T-helper 17 cell (primary cell): ENCODE results near the gene PLCXD1. TPM values are rescaled to one million over a fixed set of nuclear protein-coding genes. Genes with fewer than 3 reads are reported as not detected.
"Not testable (repeated sequence)": the region's sequence is repeated elsewhere in the genome, so short reads cannot be mapped to it uniquely, and the experiment has no call there.

ENCODE experiments used
- ATAC-seq: fragments of 150-1000 bp; cut with Tn5 transposase; 2 replicates; pipeline ENCODE4 v1.10.0; 2021; ENCODE audit warnings: mild to moderate bottlenecking, moderate library complexity
- DNase-seq, 3 donors: peaks; one replicate each; pipeline versions ENCODE4 v3.0.0 to v3.0.0-alpha.2; 2020 to 2021
- H3K9me3 ChIP-seq: one replicate; pipeline ENCODE4 v1.7.0; 2013; ENCODE audit warnings: low read length, mild to moderate bottlenecking; ENCODE audit not compliant: control insufficient read depth, poor library complexity, severe bottlenecking
- H3K27ac Mint-ChIP-seq: one replicate; pipeline ENCODE4 v1.8.0; 2022; ENCODE audit warnings: mild to moderate bottlenecking, moderate library complexity, mixed read lengths
- H3K27me3 Mint-ChIP-seq: one replicate; pipeline ENCODE4 v1.8.0; 2022; ENCODE audit warnings: mixed read lengths
- H3K36me3 Mint-ChIP-seq: one replicate; pipeline ENCODE4 v1.8.0; 2022; ENCODE audit warnings: low read depth, mixed read lengths
- H3K4me1 Mint-ChIP-seq: one replicate; pipeline ENCODE4 v1.8.0; 2022; ENCODE audit warnings: mild to moderate bottlenecking, mixed read lengths
- H3K4me3 Mint-ChIP-seq: one replicate; pipeline ENCODE4 v1.8.0; 2022; ENCODE audit warnings: mild to moderate bottlenecking, moderate library complexity, mixed read lengths
- total RNA-seq, 4 donors: library from RNA in 2 of 4; stranded (reverse) in 2 of 4; gene quantifications; one replicate each; pipeline ENCODE4 v1.2.3 and lab custom pipeline; 2022 to 2026

The PLCXD1 gene
- total RNA-seq, 2 donors from 2014 or later: 13.0 to 17.9 TPM

DNA sequence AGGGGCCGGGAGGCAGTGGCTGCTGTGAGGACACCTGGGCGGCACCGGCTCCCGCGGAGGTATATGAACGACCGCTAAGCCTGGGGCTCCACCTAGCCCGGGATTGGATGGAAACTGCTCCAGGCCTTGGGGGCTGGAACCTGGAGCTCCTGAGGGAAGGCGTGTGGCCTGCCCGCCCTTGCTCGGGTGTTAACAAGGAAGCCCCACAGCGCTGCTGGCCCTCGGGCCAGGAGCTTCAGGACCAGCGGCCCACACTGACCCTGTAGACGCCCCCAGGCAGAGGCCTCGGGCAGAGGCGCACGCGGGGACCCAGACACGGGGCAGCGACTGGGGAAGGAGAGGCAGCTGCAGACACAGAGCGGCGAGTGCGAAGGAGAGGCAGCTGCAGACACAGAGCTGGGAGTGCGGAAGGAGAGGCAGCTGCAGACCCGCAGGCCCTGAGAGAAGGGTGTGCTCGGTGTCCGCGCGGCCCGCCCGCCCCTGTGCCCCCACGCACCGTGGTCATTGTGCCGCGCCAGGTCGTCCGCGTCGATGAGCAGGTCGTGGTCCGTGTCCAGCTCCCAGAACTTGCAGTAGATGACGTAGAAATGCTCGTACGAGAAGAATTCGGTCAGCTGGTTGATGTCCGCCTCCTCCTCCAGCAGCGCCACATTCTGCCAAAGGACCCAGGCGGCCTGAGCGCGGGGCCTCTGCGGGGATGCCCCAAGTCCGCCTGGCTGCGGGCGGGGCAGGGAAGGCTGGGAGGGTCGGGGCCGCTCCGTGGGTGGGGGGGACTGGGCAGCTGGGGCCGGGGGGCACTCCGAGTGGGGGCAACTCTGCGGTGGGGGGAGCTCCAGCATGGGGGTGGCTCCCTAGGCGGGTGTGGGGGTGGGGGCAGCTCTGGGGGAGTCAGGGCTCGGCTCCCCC lies 64.1 kb downstream of the PLCXD1 start:
- Mint-ChIP-seq H3K4me1 (peaks cover 1% of the 10 kb centered on the region), H3K27me3 (no peaks in the 10 kb centered on the region), H3K4me3 (no peak overlapping the region), H3K27ac (no peak overlapping the region), H3K36me3 (peaks cover 1% of the 10 kb centered on the region)
- DNase-seq: no peak
- H3K9me3 ChIP-seq: no peaks in the 10 kb centered on the region
- ATAC-seq: no peak

DNA sequence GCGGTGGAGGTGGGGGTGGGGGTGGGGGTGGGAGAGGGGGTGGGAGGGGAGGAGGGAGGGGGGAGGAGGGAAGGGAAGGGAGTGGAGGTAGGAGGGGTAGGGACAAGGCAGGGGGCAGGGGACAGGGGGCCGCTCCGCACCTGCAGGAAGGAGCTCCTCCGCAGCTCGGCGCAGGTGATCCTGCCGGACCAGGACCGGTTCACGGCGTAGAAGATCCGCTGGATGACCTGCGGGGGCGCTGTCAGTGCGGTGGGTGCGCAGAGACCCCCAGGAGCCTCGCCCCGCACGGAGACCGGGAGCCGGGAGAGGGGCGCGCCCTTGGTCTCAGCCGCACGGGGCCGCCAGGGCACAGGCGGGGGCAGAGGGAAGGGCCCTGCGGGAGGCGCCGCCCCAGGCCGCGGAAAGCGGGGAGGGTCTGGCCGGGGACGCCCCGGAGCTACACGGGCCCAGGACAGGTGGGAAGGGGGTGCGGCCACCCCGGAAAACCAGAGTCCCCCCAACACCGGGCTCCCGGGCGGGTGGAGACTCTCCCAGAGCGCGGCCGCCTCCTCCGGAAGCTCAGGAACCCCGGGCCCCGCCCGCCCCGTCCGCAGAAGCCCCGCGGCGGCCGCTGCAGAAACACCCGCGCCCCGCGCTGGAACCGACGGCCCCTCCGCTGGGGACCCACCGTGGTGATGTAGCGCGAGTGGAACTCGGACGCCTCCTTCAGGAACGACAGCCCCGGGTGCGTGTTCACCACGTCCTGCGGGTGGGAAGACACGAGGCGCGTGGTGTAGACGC lies 65.0 kb downstream of the PLCXD1 start:
- Mint-ChIP-seq H3K4me3 (no peak overlapping the region), H3K4me1 (peaks cover 3% of the 10 kb centered on the region), H3K36me3 (peaks cover 3% of the 10 kb centered on the region), H3K27me3 (no peaks in the 10 kb centered on the region), H3K27ac (no peak overlapping the region)
- ATAC-seq: no peak
- H3K9me3 ChIP-seq: no peaks in the 10 kb centered on the region
- peak in 1 of 3 donors; percentile 2 for DNase-seq

DNA sequence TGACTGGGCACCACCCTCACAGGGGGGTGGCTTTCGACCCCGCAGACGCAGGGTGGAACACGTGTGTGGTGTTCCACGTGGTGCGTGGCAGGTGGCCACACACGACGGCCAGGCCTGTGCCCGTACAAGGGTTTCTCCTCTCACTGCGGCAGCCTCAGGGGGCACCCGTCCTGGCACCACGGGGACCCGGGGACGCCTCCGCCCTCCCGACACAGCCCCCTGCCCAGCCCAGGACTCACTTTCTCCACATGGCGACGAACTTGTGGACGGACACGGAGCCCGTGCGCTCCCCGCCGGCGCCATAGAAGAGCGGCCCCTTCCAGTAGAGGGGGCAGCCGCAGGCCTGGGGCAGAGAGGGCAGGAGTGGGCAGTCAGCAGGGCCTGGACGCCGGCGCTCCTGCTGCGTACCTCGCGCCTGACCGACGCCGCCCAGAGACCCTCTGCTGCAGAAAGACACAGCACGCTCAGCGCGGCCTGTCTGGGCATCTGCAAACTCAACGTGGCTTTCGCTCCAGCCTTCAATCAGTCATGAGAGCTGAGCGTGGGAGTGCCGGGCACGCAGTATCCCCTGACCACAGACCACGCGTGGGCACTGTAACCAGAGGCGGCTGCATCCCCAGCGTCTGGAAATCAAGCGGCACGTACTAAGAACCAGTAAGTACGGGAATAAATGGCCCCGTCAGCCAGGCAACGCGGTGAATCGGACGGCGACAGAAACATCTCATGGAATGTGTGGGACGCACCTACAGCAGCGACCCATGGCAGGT lies 66.4 kb downstream of the PLCXD1 start:
- H3K4me1 Mint-ChIP-seq: peaks cover 3% of the 10 kb centered on the region
- H3K36me3 Mint-ChIP-seq: peaks cover 3% of the 10 kb centered on the region
- no peaks in the 10 kb centered on the region for H3K9me3 ChIP-seq
- ATAC-seq (no peak), DNase-seq (peak in 1 of 3 donors; percentile 1)
- no peak overlapping the region for H3K27ac Mint-ChIP-seq
- no peak overlapping the region for H3K4me3 Mint-ChIP-seq
- no peaks in the 10 kb centered on the region for H3K27me3 Mint-ChIP-seq

DNA sequence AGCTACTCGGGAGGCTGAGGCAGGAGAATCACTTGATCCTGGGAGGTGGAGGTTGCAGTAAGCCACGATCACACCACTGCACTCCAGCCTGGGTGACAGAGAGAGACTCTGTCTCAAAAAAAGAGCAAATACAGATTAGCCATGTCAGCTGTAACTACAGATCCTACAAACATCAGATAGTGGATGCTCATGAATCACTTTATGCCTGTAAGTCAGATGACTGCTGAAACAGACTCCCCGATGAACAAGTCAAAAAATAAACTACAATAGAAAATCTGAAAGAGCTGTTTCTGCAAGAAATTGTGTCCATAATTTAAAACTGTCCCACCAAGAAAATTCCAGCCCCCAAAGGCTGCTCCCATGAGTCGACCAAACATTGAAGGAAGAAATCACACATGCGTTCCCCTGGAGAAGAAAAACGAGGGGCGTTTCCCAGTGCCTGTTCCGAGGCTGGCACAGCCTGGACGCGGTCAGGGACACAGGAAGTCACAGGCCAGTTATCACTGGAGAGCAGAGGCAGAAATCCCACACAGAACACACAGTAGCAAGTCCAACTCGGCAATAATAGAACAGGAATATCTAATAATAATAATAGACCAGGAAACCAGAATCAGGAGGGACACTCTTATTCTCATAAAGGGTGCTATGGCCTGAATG lies 67.4 kb downstream of the PLCXD1 start:
- ATAC-seq: no peak
- no peak for DNase-seq
- Mint-ChIP-seq H3K27ac (peak overlapping the region; percentile 57), H3K27me3 (no peaks in the 10 kb centered on the region), H3K4me1 (peaks cover 3% of the 10 kb centered on the region), H3K4me3 (no peak overlapping the region), H3K36me3 (peaks cover 3% of the 10 kb centered on the region)
- no peaks in the 10 kb centered on the region for H3K9me3 ChIP-seq

DNA sequence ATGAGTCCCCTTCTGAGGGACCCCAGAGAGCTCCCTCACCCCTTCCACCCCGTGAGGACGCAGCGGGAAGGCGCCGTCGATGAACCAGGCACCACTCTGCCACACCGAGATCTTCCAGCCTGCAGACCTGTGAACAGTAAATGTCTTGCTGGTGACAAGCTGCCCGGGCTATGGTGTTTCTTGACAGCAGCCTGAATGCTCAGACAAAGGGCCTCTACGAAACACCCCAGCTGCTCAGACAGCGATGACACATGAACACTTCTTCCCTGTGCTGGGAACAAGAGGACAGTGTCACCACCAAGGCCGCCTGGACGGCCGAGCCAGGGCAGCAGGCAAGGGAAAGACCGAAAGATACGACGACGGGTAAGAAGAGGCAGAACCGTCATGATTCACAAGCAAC lies 68.0 kb downstream of the PLCXD1 start:
- H3K27ac Mint-ChIP-seq: peak overlapping the region; percentile 57
- peaks cover 3% of the 10 kb centered on the region for H3K36me3 Mint-ChIP-seq
- no peak for DNase-seq
- H3K27me3 Mint-ChIP-seq: no peaks in the 10 kb centered on the region
- H3K4me3 Mint-ChIP-seq: no peak overlapping the region
- H3K4me1 Mint-ChIP-seq: peaks cover 3% of the 10 kb centered on the region
- no peak for ATAC-seq
- no peaks in the 10 kb centered on the region for H3K9me3 ChIP-seq

DNA sequence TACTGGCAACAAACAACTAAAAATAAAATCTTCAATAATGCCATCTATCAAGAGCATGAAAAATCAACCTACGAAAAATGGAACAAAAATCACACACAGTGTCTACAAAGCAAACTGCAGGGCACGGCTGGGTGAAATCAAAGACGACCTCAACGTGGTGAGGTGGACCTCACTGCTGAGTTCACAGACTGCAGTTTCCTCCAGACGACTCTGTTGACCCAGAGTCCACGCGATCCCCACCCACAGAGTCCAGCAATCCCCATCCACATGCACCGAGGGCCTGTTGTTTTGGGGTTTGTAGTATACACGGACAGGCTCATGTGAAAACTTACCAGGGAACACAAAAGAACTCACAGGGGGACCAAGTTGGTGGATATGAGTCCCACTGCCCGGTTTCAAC lies 68.5 kb downstream of the PLCXD1 start:
- H3K27ac Mint-ChIP-seq: peak overlapping the region; percentile 16
- peaks cover 3% of the 10 kb centered on the region for H3K36me3 Mint-ChIP-seq
- no peaks in the 10 kb centered on the region for H3K9me3 ChIP-seq
- peaks cover 3% of the 10 kb centered on the region for H3K4me1 Mint-ChIP-seq
- DNase-seq (no peak), ATAC-seq (no peak)
- H3K27me3 Mint-ChIP-seq: no peaks in the 10 kb centered on the region
- H3K4me3 Mint-ChIP-seq: no peak overlapping the region

DNA sequence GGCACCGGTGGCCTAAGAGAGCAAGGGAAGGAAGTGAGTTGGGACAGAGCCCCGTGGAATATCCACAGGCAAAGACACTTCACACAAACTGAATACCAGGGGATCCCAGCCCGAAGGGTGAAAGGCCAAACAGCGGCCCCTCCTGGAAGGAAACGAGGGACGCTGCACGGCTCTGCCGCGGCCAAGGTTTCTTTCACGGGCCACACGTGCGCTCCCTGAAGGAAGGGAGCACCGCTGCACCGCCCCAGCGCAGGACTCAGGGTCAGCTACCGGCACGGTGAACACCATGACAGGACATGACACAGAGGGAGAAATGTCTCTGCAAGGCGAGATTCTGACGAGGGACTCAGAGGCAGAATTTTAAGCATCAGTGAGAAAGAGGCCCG lies 69.0 kb downstream of the PLCXD1 start:
- peak overlapping the region; percentile 16 for H3K27ac Mint-ChIP-seq
- no peak overlapping the region for H3K4me3 Mint-ChIP-seq
- H3K27me3 Mint-ChIP-seq: no peaks in the 10 kb centered on the region
- no peak for ATAC-seq
- no peak for DNase-seq
- peaks cover 3% of the 10 kb centered on the region for H3K36me3 Mint-ChIP-seq
- peaks cover 3% of the 10 kb centered on the region for H3K4me1 Mint-ChIP-seq
- H3K9me3 ChIP-seq: no peaks in the 10 kb centered on the region

DNA sequence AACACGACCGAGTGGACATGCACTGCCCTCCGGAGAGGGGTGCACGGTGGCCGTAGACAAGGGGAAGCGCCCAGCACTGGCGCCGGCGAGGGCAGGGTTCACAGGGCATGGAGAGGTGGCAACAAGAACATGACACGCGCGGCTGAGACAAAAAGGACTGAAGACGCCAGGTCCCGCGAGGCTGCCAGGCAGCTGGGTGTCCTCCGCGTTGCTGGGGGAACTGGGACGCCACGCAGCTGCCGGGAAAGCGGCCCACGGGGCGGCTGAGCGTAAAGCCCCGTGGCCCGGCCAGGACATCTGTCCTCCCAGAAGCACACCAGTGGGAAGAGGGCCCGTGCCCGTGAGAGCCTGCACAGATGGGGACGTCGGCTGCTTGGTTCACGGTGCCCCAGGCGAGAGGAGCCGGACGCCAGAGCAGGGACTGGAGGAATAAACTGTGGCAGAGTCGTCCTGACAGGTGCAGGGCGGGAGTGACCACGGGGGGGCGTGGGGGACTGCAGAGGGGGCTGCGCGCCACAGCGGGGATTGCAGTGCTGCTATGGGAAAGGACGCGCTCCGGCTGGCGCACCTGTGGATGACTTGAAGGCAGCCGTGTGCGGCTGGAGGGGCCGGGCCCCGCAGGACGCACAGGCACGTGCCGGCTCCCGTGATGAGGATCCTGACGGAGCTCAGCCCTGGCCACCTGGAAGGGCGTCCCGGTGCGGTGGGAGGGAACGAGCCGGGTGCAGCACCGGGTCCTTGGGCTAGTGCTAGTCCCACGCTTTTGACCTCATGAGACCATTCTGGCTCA lies 69.5 kb downstream of the PLCXD1 start:
- H3K9me3 ChIP-seq: no peaks in the 10 kb centered on the region
- Mint-ChIP-seq H3K36me3 (peaks cover 3% of the 10 kb centered on the region), H3K4me3 (no peak overlapping the region), H3K4me1 (peaks cover 3% of the 10 kb centered on the region), H3K27me3 (no peaks in the 10 kb centered on the region), H3K27ac (peak overlapping the region; percentile 16)
- DNase-seq (no peak), ATAC-seq (no peak)

DNA sequence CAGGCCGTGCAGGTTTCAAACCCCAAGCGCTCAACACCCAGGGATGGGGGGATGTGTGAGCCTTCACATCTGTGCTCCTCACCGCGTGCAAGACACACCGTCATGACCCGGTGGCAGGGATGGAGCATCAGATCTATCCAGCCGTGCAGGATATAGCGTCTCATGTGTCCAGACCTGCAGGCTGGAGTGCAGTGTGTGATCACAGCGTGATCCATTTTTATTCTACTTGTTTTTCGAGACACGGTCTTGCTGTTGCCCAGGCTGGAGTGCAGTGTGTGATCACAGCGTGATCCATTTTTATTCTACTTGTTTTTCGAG lies 70.1 kb downstream of the PLCXD1 start:
- not testable (repeated sequence) for H3K4me1 Mint-ChIP-seq, DNase-seq, H3K9me3 ChIP-seq, H3K36me3 Mint-ChIP-seq, ATAC-seq, H3K4me3 Mint-ChIP-seq, H3K27me3 Mint-ChIP-seq, H3K27ac Mint-ChIP-seq

DNA sequence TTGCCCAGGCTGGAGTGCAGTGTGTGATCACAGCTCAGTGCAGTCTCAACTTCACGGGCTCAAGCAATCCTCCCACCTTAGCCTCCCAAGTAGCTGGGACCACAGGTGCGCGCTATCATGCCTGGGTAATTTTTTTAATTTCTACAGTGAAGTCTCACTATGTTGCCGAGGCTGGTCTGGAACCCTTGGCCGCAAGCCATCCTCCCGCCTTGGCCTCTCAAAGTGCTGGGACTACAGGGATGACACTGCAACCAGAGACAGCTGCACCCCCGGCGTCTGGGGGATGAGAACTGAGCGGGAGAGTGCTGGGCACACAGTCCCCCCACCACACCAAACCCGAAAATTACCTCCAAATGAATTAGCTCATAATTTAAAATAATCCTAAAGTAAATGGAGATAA lies 70.6 kb downstream of the PLCXD1 start:
- ATAC-seq: no peak
- no peak for DNase-seq
- Mint-ChIP-seq H3K4me3 (no peak overlapping the region), H3K36me3 (peaks cover 3% of the 10 kb centered on the region), H3K27ac (no peak overlapping the region), H3K27me3 (no peaks in the 10 kb centered on the region), H3K4me1 (peaks cover 8% of the 10 kb centered on the region)
- no peaks in the 10 kb centered on the region for H3K9me3 ChIP-seq

DNA sequence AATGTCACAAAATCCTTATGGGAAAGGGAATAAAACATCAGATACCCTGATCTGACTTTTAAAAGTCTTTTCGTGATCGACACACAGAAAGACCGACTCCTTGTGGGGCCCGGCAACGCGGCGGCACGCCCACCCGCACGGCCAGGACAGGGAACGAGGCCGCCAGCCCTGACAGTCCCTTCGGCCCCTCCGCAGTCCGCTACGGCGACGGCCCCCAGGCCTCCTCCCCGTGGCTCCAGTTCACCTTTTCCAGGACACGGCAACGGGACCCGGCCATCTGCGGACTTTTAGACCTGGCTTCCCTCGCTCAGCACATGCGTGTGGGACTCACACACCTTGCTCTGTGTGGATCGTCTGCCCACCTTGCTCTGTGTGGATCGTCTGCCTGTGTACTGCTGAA lies 71.0 kb downstream of the PLCXD1 start:
- no peaks in the 10 kb centered on the region for H3K9me3 ChIP-seq
- ATAC-seq (no peak), DNase-seq (no peak)
- Mint-ChIP-seq H3K27ac (no peak overlapping the region), H3K4me3 (no peak overlapping the region), H3K4me1 (peaks cover 12% of the 10 kb centered on the region), H3K27me3 (no peaks in the 10 kb centered on the region), H3K36me3 (peaks cover 3% of the 10 kb centered on the region)

DNA sequence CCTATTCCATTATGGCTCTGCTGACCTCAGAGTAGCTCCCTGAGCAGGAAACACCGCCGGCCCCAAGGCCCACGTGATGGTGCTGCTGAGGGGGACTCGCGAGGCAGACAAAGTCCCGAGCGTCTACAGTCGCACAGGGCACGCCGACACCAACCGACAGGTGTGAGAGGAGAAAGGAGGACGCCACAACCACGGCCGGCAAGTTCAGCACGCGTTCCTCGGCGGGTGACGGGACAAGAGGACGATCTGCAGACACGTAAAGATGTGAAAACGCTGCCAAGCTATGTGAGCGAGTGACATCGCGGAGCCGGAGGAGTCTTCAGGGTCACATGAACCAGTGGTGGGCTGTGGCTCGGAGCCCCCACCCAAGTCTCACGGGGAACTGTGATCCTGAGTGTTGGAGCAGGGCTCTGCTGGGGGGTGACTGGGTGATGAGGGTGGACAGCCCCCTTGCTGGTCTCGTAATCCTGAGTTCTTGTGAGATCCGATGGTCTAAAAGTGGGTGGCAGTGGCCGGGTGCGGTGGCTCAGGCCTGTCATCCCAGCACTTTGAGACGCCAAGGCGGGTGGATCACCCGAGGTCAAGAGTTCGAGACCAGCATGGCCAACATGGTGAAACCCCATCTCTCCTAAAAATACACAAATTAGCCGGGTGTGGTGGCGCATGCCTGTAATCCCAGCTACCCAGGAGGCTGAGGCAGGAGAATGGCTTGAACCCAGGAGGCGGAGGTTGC lies 71.6 kb downstream of the PLCXD1 start:
- H3K27me3 Mint-ChIP-seq: no peaks in the 10 kb centered on the region
- ATAC-seq: no peak
- H3K27ac Mint-ChIP-seq: peak overlapping the region; percentile 34
- peaks cover 3% of the 10 kb centered on the region for H3K36me3 Mint-ChIP-seq
- H3K4me3 Mint-ChIP-seq: no peak overlapping the region
- no peaks in the 10 kb centered on the region for H3K9me3 ChIP-seq
- H3K4me1 Mint-ChIP-seq: peaks cover 17% of the 10 kb centered on the region
- no peak for DNase-seq
